Measurements from ENCODE around the gene ZBTB7C. TPM values are rescaled to one million over a fixed set of nuclear protein-coding genes. Genes with fewer than 3 reads are reported as not detected.

ZBTB7C gene
- total and polyA plus RNA-seq, 8 donors = 3.0 to 47.8 (median 19.3) TPM

GRCh38 chr18:48126240-48126639, 282.9 kb downstream of the ZBTB7C start:
- Histone ChIP-seq H3K36me3 (no peaks in the 10 kb centered on the region), H3K27me3 (no peaks in the 10 kb centered on the region), H3K4me1 (peaks cover 9 to 44% (median 27%) of the 10 kb centered on the region in 4 donors), H3K4me3 (no peak overlapping the region), H3K27ac (no peak overlapping the region), H3K9me3 (no peaks in the 10 kb centered on the region)
- 61 to 98% (median 90%) methylated on average over 3 of the region's 3 CpGs for WGBS, 5 donors
- TF ChIP-seq POLR2AphosphoS5 (IDR thresholded peaks at IDR 0.05) (no peak), POLR2A (IDR thresholded peaks at IDR 0.05) (no peak), EP300 (IDR thresholded peaks at IDR 0.05) (no peak), CTCF (IDR thresholded peaks at IDR 0.05) (no peak)
- no peak for DNase-seq
- intact Hi-C loops (cut with DNase I; ENCODE audit: low total_unique reads) = no loop called here

GRCh38 chr18:48125724-48126123, 283.5 kb downstream of the ZBTB7C start:
- Histone ChIP-seq H3K4me3 (no peak overlapping the region), H3K27me3 (no peaks in the 10 kb centered on the region), H3K4me1 (peaks cover 9 to 44% (median 27%) of the 10 kb centered on the region in 4 donors), H3K36me3 (no peaks in the 10 kb centered on the region), H3K9me3 (no peaks in the 10 kb centered on the region), H3K27ac (no peak overlapping the region)
- no peak for TF ChIP-seq EP300 (IDR thresholded peaks at IDR 0.05)
- no peak for TF ChIP-seq CTCF (IDR thresholded peaks at IDR 0.05)
- TF ChIP-seq POLR2AphosphoS5 (IDR thresholded peaks at IDR 0.05) = no peak
- no peak for TF ChIP-seq POLR2A (IDR thresholded peaks at IDR 0.05)
- peak in 1 of 2 donors; percentile 67 for DNase-seq
- intact Hi-C loops (cut with DNase I; ENCODE audit: low total_unique reads) = no loop called here
- WGBS, 5 donors = 46 to 62% (median 53%) methylated on average over 6 of the region's 6 CpGs

- no peaks in the 10 kb centered on the region for H3K36me3 ChIP-seq
- intact Hi-C loops (cut with DNase I; ENCODE audit: low total_unique reads) = no loop called here
- DNase-seq = no peak
Measured at GRCh38 chr18:48124857-48125626, 284.1 kb downstream of the ZBTB7C start.

GRCh38 chr18:48123941-48124340, 285.2 kb downstream of the ZBTB7C start:
- Histone ChIP-seq H3K27me3 (no peaks in the 10 kb centered on the region), H3K4me3 (no peak overlapping the region), H3K36me3 (no peaks in the 10 kb centered on the region), H3K9me3 (no peaks in the 10 kb centered on the region), H3K4me1 (peaks cover 9 to 36% (median 24%) of the 10 kb centered on the region in 4 donors), H3K27ac (no peak overlapping the region)
- WGBS, 5 donors = 58 to 87% (median 77%) methylated on average over 4 of the region's 4 CpGs
- TF ChIP-seq EP300 (IDR thresholded peaks at IDR 0.05) = no peak
- no peak for TF ChIP-seq POLR2A (IDR thresholded peaks at IDR 0.05)
- intact Hi-C loops (cut with DNase I; ENCODE audit: low total_unique reads) = no loop called here
- no peak for DNase-seq

More at GRCh38 chr18:48124857-48125626, 284.1 kb downstream of the ZBTB7C start:
- Histone ChIP-seq H3K27me3 (no peaks in the 10 kb centered on the region), H3K27ac (no peak overlapping the region), H3K9me3 (no peaks in the 10 kb centered on the region), H3K4me1 (peaks cover 9 to 42% (median 27%) of the 10 kb centered on the region in 4 donors), H3K4me3 (no peak overlapping the region)
- no peak for TF ChIP-seq POLR2A (IDR thresholded peaks at IDR 0.05)
- no peak for TF ChIP-seq EP300 (IDR thresholded peaks at IDR 0.05)
- no peak for TF ChIP-seq CTCF (IDR thresholded peaks at IDR 0.05)
- TF ChIP-seq POLR2AphosphoS5 (IDR thresholded peaks at IDR 0.05) = no peak
- 39 to 50% (median 46%) methylated on average over 7 to 10 of the region's 10 CpGs for WGBS, 5 donors

- Histone ChIP-seq H3K27ac (no peak overlapping the region), H3K27me3 (no peaks in the 10 kb centered on the region), H3K4me1 (peaks cover 9 to 36% (median 24%) of the 10 kb centered on the region in 4 donors), H3K9me3 (no peaks in the 10 kb centered on the region), H3K4me3 (no peak overlapping the region), H3K36me3 (no peaks in the 10 kb centered on the region)
- no peak for TF ChIP-seq EP300 (IDR thresholded peaks at IDR 0.05)
- no peak for TF ChIP-seq CTCF (IDR thresholded peaks at IDR 0.05)
- TF ChIP-seq POLR2A (IDR thresholded peaks at IDR 0.05) = no peak
- TF ChIP-seq POLR2AphosphoS5 (IDR thresholded peaks at IDR 0.05) = no peak
- peak in 1 of 2 donors; percentile 44 for DNase-seq
- intact Hi-C loops (cut with DNase I; ENCODE audit: low total_unique reads) = no loop called here
- 29 to 48% (median 38%) methylated on average over 3 to 6 of the region's 6 CpGs for WGBS, 5 donors
Measured at GRCh38 chr18:48123324-48123723, 285.9 kb downstream of the ZBTB7C start.
